NOMO-1 (cell line): ENCODE measurements around the gene ADAMTSL2.
A peak's percentile ranks its signal among the peaks of the same experiment; 100 is the strongest.

ENCODE experiments used
- DNase-seq, 2 experiments: peaks; one replicate each; lab custom pipeline; 2025; ENCODE audit not compliant: unreplicated experiment in 2 of 2; lab: John Stamatoyannopoulos, UW

The ADAMTSL2 gene

DNA sequence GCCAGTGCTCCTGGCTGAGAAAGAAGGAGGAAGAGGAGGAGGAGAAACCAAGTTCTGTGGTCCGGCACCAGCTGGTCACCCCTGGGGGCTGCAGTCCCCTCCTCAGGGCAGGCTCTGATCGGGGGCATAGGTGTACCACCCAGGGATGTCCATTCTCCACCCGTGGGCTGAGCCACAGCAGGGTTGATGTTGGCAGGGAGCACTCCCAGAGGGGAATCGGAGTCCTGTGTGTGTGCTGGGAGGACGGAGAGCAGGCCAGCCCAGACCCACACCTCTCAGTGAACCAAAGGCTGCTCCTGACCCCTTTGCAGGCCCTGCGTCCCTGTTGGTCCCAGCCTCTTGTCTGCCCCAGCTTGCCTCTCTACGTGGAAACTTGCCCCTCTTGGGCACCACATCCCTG lies 4.6 kb upstream of the ADAMTSL2 start:
- DNase-seq, result no peak

DNA sequence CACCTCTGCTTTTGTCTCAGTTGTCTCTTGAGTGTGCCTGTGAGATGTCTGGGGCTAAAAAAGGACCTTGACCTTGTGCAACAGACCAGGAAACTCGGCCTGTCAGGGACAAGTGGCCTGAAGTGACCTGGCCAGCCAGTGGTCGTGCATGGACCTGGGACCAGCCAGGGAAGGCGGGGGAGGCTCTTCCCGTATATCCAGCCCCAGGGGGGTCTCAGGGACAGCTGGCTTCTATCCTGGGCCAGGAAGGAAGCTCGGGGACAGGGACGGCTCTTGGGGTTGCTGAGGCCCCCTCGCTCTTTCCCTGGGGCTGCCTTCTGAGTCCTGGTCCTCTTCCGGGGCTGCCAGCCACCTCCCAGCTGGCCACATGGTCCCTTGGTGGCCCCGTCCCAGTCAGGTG lies 3.2 kb upstream of the ADAMTSL2 start:
- DNase-seq, result no peak

DNA sequence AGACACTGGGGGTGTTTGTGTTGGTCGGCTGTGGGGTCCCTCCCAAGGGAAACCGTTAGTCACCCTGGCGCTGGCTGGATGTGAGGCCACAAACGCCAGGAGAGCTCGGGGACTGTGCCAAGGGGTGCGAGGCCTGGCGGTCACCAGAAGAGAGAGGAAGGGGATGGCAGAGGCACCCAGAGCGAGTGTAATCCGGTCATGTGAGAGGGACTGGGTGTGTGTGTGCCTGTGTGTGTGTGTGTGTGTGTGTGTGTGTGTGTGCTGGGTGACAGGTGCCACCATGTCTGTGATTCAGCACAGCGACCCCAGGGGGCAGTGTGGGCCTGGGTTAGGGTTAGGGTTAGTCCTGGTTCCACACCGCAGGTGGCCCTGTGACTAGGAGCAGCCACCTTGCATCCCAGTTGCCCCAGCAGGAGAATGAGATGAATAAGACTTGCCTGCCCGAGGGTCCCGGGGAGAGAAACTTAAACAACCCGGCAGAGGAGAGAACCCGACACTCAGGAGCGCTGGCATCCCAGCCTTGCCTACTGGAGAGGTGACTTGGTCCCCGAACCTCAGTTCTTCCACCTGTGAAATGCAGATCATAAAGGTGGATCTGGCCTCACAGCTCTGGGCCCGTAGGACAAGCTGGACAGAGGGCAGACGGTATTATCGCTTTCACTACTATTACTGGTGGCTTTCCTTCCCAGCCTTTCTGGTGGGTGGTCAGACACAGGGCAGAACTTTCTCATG lies 1.4 kb upstream of the ADAMTSL2 start:
- DNase-seq, result peak; percentile 26 to 37

DNA sequence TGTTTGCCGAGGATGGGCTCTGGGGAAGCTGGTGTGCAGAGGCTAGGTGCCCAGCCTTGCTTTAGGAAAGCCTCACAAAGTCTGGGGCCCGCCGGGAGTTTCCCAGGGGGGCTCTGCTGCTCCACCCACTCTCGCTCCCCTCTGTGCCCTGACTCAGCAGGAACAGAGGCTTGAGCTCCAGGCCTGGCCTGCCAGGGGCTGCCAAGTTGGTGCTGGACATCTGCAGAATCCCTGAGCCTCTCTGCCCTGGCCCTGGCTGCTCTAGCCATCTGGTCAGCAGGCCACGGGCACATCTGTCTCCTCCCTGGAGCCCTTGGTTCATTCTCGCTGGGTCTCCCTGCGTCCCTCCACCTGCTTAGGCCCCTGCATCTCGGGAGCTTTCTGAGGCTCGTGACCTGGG lies 647 bp upstream of the ADAMTSL2 start:
- DNase-seq, result no peak

DNA sequence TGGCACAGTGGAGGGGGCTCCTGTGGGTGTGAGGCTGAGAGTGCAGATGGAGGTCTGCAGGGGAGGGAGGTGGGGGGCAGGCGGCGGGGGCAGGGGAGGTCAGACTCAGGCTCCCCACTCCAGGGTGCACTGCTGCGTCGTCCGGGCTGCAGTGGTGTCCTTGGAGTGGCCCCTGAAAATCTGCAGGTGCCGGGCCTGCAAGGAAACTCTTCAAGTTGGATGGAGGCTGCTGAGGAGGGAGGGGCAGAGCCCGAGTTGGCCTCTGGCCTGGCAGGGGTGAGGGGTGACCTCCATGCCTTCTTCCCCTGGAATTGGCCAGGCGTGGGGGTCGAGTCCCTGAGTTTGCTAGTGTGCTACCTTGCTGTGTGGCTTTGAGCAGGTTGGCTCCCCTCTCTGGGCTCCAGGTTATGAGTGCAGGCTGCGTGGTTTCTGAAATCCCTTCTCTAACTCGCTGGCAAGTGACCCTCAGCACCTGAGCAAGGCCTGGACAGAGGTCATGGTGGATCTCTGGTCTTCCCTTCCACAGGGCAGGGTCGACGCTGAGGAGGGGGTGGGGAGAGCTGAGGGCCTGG lies 888 bp downstream of the ADAMTSL2 start:
- no peak for DNase-seq

DNA sequence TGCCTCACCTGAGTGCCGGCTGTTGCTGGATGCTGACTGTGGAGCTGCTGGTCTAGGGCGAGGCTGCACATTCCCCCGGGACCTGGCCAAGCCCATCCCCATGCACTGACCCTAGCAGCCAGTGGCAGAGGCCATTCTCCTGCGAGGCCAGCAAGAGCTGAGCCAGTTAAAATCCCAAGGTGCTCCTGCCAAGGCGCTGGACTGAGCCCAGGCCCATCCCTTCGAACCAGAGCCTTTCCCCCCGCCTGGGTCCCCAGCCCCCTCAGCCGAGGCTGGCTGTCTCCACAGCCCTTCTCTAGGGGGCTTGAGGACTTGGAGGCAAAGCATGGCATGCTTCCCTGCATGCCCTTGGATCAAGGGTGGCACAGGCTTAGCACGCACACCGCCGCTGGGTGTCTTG lies 1.6 kb downstream of the ADAMTSL2 start:
- no peak for DNase-seq

DNA sequence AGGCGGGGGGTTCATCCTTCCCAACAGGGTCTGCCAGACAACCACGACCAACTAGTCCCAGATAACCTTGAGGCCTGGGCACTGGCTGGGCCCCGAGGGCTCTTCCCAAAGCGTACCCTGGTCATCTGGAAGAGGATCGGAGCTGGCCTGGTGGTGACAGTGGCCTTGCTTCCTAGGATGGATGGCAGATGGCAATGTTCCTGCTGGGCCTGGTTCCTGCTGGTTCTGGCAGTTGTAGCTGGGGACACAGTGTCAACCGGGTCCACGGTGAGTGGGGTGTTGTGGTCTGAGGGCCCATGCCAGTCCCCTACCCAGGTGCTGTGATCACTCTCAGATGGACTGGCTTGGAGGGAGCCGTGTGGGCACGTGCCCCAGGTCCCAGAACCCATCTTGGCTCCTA lies 2.0 kb downstream of the ADAMTSL2 start:
- no peak for DNase-seq

DNA sequence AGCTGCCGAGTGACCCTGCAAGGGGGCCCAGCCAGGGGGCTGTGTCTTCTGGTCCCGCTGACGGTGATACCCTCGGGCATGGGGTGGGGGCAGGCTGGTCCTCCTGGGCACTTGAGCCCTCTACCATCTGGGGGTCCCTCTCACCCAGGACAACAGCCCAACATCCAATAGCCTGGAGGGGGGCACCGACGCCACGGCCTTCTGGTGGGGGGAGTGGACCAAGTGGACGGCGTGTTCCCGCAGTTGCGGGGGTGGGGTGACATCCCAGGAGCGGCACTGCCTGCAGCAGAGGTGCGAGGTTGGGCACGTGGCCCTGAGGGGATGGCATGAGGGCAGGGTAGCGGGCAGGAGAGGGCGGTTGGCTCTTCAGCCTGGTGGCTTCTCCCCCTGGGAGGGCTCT lies 2.8 kb downstream of the ADAMTSL2 start:
- no peak for DNase-seq

DNA sequence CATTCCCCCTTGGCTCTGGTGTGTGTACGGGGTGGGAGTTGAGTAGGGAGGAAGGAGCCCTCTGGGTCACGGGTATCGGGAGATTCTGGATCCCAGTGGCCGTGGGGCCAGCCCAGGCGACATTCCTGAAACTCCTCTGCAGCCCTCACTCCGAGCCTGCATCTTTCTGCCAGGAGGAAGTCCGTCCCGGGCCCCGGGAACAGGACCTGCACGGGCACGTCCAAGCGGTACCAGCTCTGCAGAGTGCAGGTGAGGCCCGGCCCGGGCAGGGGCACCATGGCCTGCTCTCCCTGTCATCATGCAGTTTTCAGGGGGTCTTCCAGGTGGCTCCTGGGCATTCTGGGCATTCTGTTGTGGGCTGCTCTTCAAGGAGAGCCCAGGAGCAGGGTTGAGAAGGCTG lies 3.7 kb downstream of the ADAMTSL2 start:
- no peak for DNase-seq

DNA sequence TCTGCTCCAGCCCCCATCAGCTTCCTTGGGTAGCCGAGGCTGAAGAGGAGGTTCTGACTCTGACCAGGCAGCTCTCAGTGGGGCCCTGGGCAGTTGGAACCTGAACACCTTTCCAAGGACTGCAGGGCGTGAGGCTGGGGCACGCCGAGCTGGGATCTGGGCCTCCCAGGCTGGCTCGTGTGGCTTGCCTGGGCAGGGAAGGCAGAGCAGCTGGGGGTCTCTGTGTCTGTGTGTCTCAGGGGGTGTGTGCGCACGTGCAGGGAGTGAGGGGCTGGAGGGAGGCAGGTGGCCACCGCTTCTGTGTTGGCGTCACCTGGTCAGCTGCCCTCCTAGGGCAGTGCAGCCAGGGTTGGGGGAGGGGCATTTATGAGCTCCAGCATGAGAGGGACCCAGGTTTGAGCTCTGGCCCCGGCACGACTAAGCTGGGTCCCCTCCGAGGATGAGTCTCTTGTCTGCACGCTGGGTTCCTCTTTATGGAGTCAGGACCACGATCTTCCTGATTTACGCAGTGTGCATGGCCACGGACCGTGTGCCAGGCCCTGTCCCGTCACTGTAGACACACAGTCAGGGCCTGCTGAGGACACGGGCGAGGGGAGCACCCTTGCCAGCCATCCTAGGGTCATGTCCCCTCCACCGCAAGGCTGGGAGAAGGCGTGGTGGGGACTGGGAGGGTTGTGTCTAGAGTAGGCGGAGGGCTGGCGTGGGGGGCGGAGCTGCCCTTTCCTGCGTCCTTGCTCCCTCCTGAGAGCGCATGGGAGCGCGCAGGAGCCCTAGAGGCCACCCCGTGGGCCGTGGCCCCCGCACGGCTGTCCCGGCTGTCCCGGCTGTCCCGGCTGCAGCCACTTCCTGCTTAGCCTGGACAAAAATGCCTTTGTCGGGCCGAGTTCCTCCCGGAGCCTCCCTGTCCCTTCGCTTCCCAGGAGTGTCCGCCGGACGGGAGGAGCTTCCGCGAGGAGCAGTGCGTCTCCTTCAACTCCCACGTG lies 4.6 kb downstream of the ADAMTSL2 start:
- DNase-seq, result no peak

DNA sequence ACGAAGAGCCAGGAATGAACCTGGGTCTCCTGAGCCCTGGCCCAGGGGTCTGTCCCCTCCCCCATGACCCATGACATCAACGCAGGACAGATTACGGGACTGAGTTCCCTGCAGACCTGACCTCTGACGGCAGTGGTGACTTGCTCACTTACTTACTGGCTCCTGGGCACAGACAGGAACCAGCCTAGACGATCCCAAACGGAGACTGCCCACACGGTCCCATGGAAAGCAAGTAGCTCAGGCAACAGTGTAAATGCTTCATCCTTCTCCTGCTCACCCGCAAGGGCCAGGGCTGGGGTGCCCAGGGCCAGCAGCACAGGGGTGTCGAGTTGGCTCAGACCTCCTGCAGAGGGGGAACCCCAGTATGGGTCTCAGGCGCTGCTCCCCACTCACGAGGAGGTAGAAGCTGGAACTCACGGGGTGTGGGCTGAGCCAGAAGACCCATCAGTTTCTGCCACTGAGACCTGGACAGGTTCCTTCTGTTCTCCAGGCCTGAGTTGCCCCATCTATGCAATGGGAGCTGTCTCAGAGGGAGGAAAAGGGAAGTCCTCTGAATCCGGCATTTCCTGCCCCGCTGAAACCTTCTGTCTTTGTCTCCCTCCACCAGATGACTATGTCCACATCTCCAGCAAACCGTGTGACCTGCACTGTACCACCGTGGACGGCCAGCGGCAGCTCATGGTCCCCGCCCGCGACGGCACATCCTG lies 5.6 kb downstream of the ADAMTSL2 start:
- peak; percentile 41 to 48 for DNase-seq

DNA sequence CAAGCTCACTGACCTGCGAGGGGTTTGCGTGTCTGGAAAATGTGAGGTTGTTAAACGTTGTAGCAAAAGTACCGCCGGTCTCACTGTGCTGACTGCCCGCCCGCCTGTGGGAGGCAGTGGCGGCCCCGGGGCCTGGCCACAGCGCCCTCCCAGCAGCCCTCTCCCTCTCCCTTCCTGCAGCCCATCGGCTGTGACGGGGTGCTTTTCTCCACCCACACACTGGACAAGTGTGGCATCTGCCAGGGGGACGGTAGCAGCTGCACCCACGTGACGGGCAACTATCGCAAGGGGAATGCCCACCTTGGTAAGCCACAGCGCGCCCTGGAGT lies 6.2 kb downstream of the ADAMTSL2 start:
- DNase-seq, result no peak

DNA sequence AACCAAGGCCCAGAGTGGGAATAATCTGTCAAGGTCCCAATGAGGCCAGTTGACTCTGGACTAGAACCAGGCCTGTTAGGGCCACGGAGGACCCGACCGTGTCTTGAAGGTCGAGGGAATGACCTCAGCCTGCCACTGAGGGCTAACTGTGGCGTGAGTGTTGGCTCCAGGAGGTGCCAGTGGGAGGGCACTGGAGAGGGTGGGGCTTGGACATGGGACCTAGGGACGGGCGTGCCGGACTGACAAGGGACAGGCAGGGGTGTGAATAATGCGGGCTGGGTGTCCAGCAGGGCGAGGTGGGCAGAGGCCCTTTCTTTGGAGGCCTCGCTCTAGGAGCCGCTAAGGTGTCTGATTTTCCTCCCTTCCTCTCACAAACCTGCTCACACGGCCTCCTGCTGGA lies 7.5 kb downstream of the ADAMTSL2 start:
- no peak for DNase-seq

DNA sequence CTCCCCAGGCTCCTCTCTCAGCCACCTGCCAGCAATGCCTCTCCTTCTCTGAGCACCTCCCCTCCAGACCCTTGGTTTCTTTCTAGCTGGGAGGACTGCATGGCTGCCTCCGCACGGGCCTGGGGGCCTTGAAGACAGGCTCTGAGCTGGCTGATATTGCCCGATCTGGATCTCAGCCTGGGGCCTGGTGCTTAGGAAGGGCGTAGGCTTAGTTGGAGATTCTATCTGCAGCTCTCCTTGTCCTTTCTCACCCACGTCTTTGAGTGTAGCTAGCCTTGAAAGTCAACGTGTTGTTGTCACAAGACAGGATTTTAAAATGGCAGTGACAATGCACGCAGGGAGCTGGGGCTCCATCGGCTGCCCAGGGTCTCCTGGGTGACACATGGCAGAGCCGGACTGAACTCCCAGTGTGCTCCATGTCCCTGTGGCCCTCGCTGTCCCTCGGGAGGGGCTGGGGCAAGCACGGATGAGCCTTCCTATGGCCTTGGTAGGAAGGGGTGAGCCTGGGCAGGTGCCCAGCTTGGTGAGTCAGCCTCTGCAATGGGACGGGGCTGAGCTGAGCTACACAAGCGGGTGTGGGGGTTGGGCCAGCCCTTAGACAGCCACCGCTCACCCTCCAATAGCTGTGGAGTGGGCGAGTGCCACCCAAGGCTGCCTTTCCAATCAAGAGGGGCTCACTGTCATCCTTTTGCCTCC lies 9.4 kb downstream of the ADAMTSL2 start:
- no peak for DNase-seq

DNA sequence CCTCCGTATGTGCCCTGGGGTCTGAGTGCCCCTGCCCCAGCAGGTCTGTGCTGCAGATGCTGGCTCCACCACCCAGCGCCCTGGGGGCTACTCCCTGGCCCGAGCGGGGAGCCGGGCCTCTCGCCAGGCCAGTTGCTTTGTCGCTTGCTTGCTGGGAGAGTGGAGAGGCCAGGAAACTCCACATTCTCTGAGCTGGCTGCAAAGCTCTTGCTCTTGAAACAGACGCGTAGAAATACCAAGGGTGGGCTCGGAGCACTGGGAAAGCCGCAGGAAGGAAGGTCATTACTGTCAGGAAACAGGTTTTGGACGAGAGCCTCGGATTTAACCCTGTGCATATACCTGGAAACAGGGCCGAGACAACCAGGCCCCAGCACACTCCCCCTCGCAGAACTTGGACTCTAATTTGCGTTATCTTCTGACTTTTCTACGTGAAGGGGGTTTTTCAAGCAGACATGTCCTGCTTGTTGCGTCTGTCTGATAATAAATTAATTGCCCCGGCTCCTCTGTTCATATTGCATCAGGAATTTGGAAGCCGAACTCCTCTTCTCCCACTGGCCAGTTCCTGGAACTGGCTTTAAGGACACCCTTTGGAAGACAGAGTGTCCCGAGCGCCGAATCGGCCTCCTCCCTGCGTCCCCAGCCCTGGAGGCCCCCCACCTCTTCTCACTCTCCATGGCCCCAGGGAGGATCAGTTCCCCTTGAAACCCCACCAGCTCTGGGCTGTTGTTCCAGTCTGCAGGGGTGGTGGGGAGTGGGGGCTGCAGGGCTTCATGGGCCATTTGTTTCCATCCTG lies 11.2 kb downstream of the ADAMTSL2 start:
- DNase-seq, result no peak

DNA sequence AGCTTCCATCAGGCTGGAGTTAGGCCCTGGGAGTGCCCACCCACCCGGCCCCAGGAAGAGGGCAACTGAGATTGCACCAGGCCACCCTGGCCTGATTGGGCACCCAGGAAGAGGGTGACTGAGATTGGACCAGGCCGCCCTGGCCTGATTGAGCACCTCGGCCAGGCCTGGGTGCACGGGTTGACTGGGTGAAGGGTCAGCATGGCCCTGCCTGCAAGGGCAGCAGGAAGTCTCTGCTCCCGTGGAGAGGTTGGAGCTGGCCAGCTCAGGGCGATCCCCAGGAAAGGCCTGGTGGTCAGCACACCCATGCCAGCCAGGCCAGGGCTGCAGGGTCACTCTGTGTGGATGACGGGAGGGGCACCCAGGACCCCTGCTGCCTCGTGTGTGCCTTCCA lies 11.8 kb downstream of the ADAMTSL2 start:
- no peak for DNase-seq

DNA sequence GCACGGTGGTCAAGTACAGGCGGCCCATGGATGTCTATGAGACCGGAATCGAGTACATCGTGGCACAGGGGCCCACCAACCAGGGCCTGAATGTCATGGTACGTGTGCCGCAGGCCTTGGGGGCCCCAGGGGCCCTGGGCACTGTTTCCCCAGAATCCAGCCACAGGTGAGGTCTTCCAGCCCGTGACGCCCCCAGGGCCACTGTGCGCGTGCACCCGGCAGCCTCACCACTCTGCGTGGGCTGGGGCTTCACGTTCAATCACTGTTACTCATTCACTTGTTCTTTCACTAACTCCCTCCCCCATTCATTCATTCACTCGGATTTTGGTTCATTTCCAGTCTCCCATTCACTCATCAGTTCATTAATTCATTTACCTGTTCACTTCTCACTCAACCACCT lies 12.6 kb downstream of the ADAMTSL2 start:
- DNase-seq, result no peak

DNA sequence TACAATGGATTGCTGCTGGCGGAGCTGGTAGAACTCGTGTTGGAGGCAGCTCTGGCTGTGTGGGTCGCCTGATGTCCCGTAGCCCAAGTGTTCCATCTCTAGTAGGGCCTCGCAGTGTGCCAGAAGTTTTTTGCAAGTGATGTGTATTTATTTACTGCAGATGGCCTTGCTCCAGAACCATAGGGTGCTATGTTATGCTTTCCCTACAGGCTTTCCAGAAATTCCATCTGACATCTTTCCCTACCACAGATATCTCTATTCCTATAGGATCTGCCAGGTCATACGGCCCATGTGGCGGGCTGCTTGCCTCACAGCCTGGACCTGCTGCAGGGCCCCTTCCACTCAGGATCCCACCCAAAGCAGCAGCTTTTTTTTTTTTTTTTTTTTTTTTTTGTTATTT lies 16.9 kb downstream of the ADAMTSL2 start:
- DNase-seq, result no peak

DNA sequence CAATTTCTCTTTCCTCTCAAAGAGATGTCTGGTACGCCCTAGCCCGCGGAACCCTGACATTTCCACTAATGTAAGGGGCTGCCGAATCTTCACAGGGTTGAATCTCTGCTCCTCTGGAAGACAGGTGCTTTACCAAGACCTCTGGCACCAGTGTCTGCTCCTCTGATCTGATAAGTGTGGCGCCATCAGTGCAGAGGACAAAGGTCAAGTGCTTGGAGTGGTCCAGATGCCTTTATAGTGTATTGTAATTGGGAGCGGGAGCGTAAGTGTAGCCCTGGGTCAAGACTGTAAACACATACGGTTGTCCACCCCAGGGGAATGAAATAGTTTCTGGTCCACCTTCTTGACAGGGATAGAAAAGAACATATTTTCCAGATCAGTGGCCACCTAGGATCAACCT lies 17.7 kb downstream of the ADAMTSL2 start:
- DNase-seq, result no peak

DNA sequence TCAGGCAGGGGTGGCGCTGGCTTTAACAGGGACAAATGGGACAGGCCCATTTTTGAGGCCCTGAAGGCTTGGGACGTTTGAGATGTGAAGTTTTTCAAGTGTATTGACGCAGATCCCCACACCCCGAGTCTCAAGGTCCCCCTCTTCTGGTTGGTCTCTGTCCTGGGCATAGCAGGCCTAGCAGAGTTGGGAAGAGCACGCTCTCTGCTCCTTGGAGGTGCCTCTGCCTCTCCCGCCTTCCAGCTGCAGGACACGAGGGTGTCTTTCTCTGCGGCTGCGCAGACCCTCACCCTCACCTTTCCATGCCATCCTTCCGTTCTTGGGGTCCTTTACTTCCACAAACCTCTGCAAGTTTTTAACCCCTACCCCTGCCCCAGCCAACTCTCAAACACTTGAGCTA lies 18.6 kb downstream of the ADAMTSL2 start:
- DNase-seq, result no peak
